ENCODE measurements around the gene STK10.

Gene STK10

GRCh38 chr5:172180936-172181335 lies 7.1 kb downstream of the STK10 start:
- Histone ChIP-seq H2AFZ (ENCODE audit: low read depth, low read length) (no peak overlapping the region), H3K27me3 (ENCODE audit: low read depth, low read length) (no peaks in the 10 kb centered on the region), H4K20me1 (ENCODE audit: insufficient read depth, low read length) (peaks cover 9% of the 10 kb centered on the region), H3K4me3 (ENCODE audit: low read length) (no peak overlapping the region), H3K4me2 (ENCODE audit: low read length) (no peak overlapping the region), H3K9ac (ENCODE audit: low read length) (no peak overlapping the region), H3K79me2 (ENCODE audit: low read length) (peaks cover 99% of the 10 kb centered on the region), H3K9me3 (ENCODE audit: insufficient read depth, low read length) (peaks cover 5% of the 10 kb centered on the region; the same call in 1 of the 2 replicates), H3K36me3 (replicated peaks; ENCODE audit: low read depth, low read length) (peaks cover 47% of the 10 kb centered on the region), H3K4me1 (ENCODE audit: low read length) (peaks cover 46% of the 10 kb centered on the region), H3K27ac (ENCODE audit: low read length) (no peak overlapping the region)
- TF ChIP-seq EZH2phosphoT487 (IDR thresholded peaks at IDR 0.05; ENCODE audit: low read depth) (no peak), CTCF (IDR thresholded peaks at IDR 0.05; ENCODE audit: low read depth, low read length) (no peak)

GRCh38 chr5:172178991-172179989 lies 8.7 kb downstream of the STK10 start:
- H4K20me1 ChIP-seq (ENCODE audit: insufficient read depth, low read length) = peaks cover 9% of the 10 kb centered on the region
- peaks cover 41% of the 10 kb centered on the region for H3K36me3 ChIP-seq (replicated peaks; ENCODE audit: low read depth, low read length)
- H3K27ac ChIP-seq (ENCODE audit: low read length) = peak overlapping the region; percentile 54
- H3K9me3 ChIP-seq (ENCODE audit: insufficient read depth, low read length) = peaks cover 5% of the 10 kb centered on the region; the same call in 1 of the 2 replicates
- no peaks in the 10 kb centered on the region for H3K27me3 ChIP-seq (ENCODE audit: low read depth, low read length)
- H3K4me3 ChIP-seq (ENCODE audit: low read length) = peak overlapping the region; percentile 31
- H3K4me1 ChIP-seq (ENCODE audit: low read length) = peaks cover 46% of the 10 kb centered on the region
- no peak overlapping the region for H2AFZ ChIP-seq (ENCODE audit: low read depth, low read length)
- H3K4me2 ChIP-seq (ENCODE audit: low read length) = peak overlapping the region; percentile 53
- no peak for TF ChIP-seq EZH2phosphoT487 (IDR thresholded peaks at IDR 0.05; ENCODE audit: low read depth)
- TF ChIP-seq CTCF (IDR thresholded peaks at IDR 0.05; ENCODE audit: low read depth, low read length) = no peak
- H3K79me2 ChIP-seq (ENCODE audit: low read length) = peaks cover 96% of the 10 kb centered on the region
- peak overlapping the region; percentile 41 for H3K9ac ChIP-seq (ENCODE audit: low read length)

GRCh38 chr5:172178301-172178987 lies 9.6 kb downstream of the STK10 start:
- Histone ChIP-seq H3K9ac (ENCODE audit: low read length) (no peak overlapping the region), H3K36me3 (replicated peaks; ENCODE audit: low read depth, low read length) (peaks cover 37% of the 10 kb centered on the region), H3K4me2 (ENCODE audit: low read length) (0 out of 2 replicates have a peak overlapping the region, but pooled peaks have one; percentile 53), H3K27ac (ENCODE audit: low read length) (peak overlapping the region; percentile 54; the same call in 1 of the 2 replicates), H4K20me1 (ENCODE audit: insufficient read depth, low read length) (peaks cover 13% of the 10 kb centered on the region), H3K27me3 (ENCODE audit: low read depth, low read length) (no peaks in the 10 kb centered on the region), H3K4me3 (ENCODE audit: low read length) (no peak overlapping the region), H3K9me3 (ENCODE audit: insufficient read depth, low read length) (peaks cover 5% of the 10 kb centered on the region; the same call in 1 of the 2 replicates), H3K4me1 (ENCODE audit: low read length) (peaks cover 45% of the 10 kb centered on the region), H2AFZ (ENCODE audit: low read depth, low read length) (no peak overlapping the region), H3K79me2 (ENCODE audit: low read length) (peaks cover 96% of the 10 kb centered on the region)
- TF ChIP-seq CTCF (IDR thresholded peaks at IDR 0.05; ENCODE audit: low read depth, low read length) (no peak), EZH2phosphoT487 (IDR thresholded peaks at IDR 0.05; ENCODE audit: low read depth) (no peak)

GRCh38 chr5:172177176-172177575 lies 10.8 kb downstream of the STK10 start:
- H2AFZ ChIP-seq (ENCODE audit: low read depth, low read length) = no peak overlapping the region
- no peak overlapping the region for H3K9ac ChIP-seq (ENCODE audit: low read length)
- H3K79me2 ChIP-seq (ENCODE audit: low read length) = peaks cover 95% of the 10 kb centered on the region
- no peak overlapping the region for H3K27ac ChIP-seq (ENCODE audit: low read length)
- H4K20me1 ChIP-seq (ENCODE audit: insufficient read depth, low read length) = peaks cover 16% of the 10 kb centered on the region
- peaks cover 5% of the 10 kb centered on the region; the same call in 1 of the 2 replicates for H3K9me3 ChIP-seq (ENCODE audit: insufficient read depth, low read length)
- H3K4me3 ChIP-seq (ENCODE audit: low read length) = no peak overlapping the region
- H3K4me1 ChIP-seq (ENCODE audit: low read length) = peaks cover 45% of the 10 kb centered on the region
- H3K4me2 ChIP-seq (ENCODE audit: low read length) = no peak overlapping the region
- TF ChIP-seq EZH2phosphoT487 (IDR thresholded peaks at IDR 0.05; ENCODE audit: low read depth) (no peak), CTCF (IDR thresholded peaks at IDR 0.05; ENCODE audit: low read depth, low read length) (no peak)
- H3K27me3 ChIP-seq (ENCODE audit: low read depth, low read length) = no peaks in the 10 kb centered on the region
- H3K36me3 ChIP-seq (replicated peaks; ENCODE audit: low read depth, low read length) = peaks cover 32% of the 10 kb centered on the region

Measured in OCI-LY3 (cell line).